Panc1 (cell line): ENCODE measurements around the gene ASB16. TPM values are rescaled to one million over a fixed set of nuclear protein-coding genes. Genes with fewer than 3 reads are reported as not detected.
A peak's percentile ranks its signal among the peaks of the same experiment; 100 is the strongest.

Experiments used
- ATAC-seq: fragments of 200-7000 bp; cut with Tn5 transposase; 2 replicates; pipeline ENCODE4 v1.9.1; 2020; ENCODE audit warnings: mild to moderate bottlenecking, moderate library complexity
- BruUV-seq: library from RNA; stranded (reverse); fragments of 400-500 nt; replicated peaks from 2 replicates; lab custom pipeline; 2021; lab: Mats Ljungman, UMichigan
- CTCF ChIA-PET: fragments of 300-600 bp; sonication (Branson Sonifier 250); formaldehyde crosslinking; loops from one replicate; lab custom pipeline; 2022; ENCODE audit warnings: antibody characterized with exemption; lab: Charles Lee
- POLR2A ChIA-PET: fragments of 300-600 bp; sonication (Branson Sonifier 250); formaldehyde crosslinking; loops from one replicate; lab custom pipeline; 2022; ENCODE audit warnings: antibody characterized with exemption; lab: Charles Lee
- DNase-seq: peaks from one replicate; pipeline ENCODE4 v3.0.0-alpha.2; 2010; ENCODE audit warnings: low read depth, low spot score
- H3K27ac ChIP-seq: 2 replicates; pipeline ENCODE4 v1.5.1; 2011; ENCODE audit warnings: mild to moderate bottlenecking, low read length, inconsistent platforms
- H3K27me3 ChIP-seq: fragments of 200-500 bp; sonication (Bioruptor generic); 2 replicates; pipeline ENCODE4 v1.6.0; 2014; ENCODE audit warnings: low read length, inconsistent platforms; ENCODE audit not compliant: control insufficient read depth, insufficient read depth
- H3K36me3 ChIP-seq: fragments of 200-500 bp; sonication (Bioruptor generic); 2 replicates; pipeline ENCODE4 v1.5.1; 2014; ENCODE audit warnings: inconsistent platforms, mild to moderate bottlenecking, low read length, moderate library complexity; ENCODE audit not compliant: control insufficient read depth, insufficient read depth
- H3K4me1 ChIP-seq: 2 replicates; pipeline ENCODE4 v1.5.1; 2011; ENCODE audit warnings: inconsistent platforms, mild to moderate bottlenecking, low read length, moderate library complexity; ENCODE audit not compliant: control insufficient read depth, insufficient read depth
- H3K4me3 ChIP-seq, 2 experiments: 2 replicates each; pipeline ENCODE4 v1.5.1; 2011 to 2012; ENCODE audit warnings: low read depth in 2 of 2, low read length in 2 of 2, mild to moderate bottlenecking in 2 of 2, inconsistent platforms in 1 of 2, moderate library complexity in 1 of 2
- H3K9me3 ChIP-seq: fragments of 200-500 bp; sonication (Bioruptor generic); 2 replicates; pipeline ENCODE4 v1.5.1; 2014; ENCODE audit warnings: low read depth, mild to moderate bottlenecking, inconsistent platforms, low read length, moderate library complexity; ENCODE audit not compliant: control insufficient read depth, insufficient read depth
- POLR2AphosphoS5 ChIP-seq: IDR thresholded peaks from 2 replicates; pipeline ENCODE4 v1.6.1; 2012; ENCODE audit warnings: mild to moderate bottlenecking, low read depth, low read length, moderate library complexity
- SIN3A ChIP-seq: IDR thresholded peaks from 2 replicates; pipeline ENCODE4 v1.6.1; 2012; ENCODE audit warnings: low read depth, mild to moderate bottlenecking, low read length, moderate library complexity, borderline replicate concordance; ENCODE audit not compliant: insufficient read depth
- TCF7L2 ChIP-seq: IDR thresholded peaks from 2 replicates; pipeline ENCODE4 v1.6.1; 2011; ENCODE audit warnings: mild to moderate bottlenecking, low read depth, low read length, inconsistent platforms
- in situ Hi-C: cut with HindIII; loops from 2 replicates; pipeline ENCODE4 v1.10.0; 2016; ENCODE audit warnings: low sequenced_read_pairs, low pct_unique_long_range_greater_than_20kb
- intact Hi-C: fragments of 100-400 bp; cut with micrococcal nuclease; formaldehyde crosslinking; loops from one replicate; pipeline ENCODE4 v1.10.0; 2022; ENCODE audit not compliant: unreplicated experiment
- total RNA-seq: library from RNA; stranded (reverse); gene quantifications from one replicate; pipeline ENCODE4 v1.2.1, GENCODE V29; 2021; ENCODE audit not compliant: unreplicated experiment
- TF ChIP-seq, protein P1 (sequence below): fragments of 450-650 bp; IDR thresholded peaks from 2 replicates; pipeline ENCODE4 v1.5.1; 2017; ENCODE audit warnings: mild to moderate bottlenecking
- TF ChIP-seq, protein P2 (sequence below), 2 experiments: IDR thresholded peaks; 2 replicates each; pipeline ENCODE4 v1.6.1; 2011 to 2012; ENCODE audit warnings: low read depth in 2 of 2, control low read depth in 1 of 2, low read length in 1 of 2, mild to moderate bottlenecking in 1 of 2, moderate library complexity in 1 of 2; ENCODE audit not compliant: insufficient read depth in 1 of 2

ASB16 gene
- total RNA-seq, 1 experiment from 2014 or later: not detected

DNA sequence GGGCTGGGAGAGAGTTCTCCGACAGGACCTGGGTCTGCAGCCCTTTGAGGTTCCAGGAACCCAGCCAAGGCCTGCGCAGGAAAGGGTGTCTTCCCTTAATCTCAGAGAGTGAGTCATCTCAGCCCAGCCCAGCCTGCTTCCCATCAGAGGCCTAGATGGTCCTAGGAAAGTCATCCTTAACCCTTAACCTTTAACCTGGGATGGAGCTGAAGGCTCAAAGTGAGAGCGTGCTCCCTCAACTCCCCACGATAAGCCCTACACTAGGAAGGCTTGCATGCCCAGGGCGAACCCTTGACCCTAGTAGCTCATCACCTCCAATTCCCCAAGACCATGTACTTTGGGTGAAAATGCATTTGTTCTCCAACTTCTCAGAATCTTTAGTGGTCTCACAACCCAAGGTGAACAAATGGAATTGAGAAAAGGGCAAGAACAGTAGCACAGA lies 34.0 kb downstream of the ASB16 start:
- intact Hi-C loops (no loop called here), in situ Hi-C loops (no loop called here)
- DNase-seq (no peak), ATAC-seq (no peak)
- CTCF ChIA-PET: no interaction called here
- Histone ChIP-seq H3K27me3 (no peaks in the 10 kb centered on the region), H3K36me3 (no peaks in the 10 kb centered on the region), H3K4me1 (peaks cover 14% of the 10 kb centered on the region), H3K4me3 (no peak overlapping the region), H3K9me3 (no peaks in the 10 kb centered on the region), H3K27ac (no peak overlapping the region)
- BruUV-seq: no TSS peak
- no peak for TF ChIP-seq POLR2AphosphoS5
- TF ChIP-seq, protein P1, sequence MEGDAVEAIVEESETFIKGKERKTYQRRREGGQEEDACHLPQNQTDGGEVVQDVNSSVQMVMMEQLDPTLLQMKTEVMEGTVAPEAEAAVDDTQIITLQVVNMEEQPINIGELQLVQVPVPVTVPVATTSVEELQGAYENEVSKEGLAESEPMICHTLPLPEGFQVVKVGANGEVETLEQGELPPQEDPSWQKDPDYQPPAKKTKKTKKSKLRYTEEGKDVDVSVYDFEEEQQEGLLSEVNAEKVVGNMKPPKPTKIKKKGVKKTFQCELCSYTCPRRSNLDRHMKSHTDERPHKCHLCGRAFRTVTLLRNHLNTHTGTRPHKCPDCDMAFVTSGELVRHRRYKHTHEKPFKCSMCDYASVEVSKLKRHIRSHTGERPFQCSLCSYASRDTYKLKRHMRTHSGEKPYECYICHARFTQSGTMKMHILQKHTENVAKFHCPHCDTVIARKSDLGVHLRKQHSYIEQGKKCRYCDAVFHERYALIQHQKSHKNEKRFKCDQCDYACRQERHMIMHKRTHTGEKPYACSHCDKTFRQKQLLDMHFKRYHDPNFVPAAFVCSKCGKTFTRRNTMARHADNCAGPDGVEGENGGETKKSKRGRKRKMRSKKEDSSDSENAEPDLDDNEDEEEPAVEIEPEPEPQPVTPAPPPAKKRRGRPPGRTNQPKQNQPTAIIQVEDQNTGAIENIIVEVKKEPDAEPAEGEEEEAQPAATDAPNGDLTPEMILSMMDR: no peak
- TF ChIP-seq, protein P2, sequence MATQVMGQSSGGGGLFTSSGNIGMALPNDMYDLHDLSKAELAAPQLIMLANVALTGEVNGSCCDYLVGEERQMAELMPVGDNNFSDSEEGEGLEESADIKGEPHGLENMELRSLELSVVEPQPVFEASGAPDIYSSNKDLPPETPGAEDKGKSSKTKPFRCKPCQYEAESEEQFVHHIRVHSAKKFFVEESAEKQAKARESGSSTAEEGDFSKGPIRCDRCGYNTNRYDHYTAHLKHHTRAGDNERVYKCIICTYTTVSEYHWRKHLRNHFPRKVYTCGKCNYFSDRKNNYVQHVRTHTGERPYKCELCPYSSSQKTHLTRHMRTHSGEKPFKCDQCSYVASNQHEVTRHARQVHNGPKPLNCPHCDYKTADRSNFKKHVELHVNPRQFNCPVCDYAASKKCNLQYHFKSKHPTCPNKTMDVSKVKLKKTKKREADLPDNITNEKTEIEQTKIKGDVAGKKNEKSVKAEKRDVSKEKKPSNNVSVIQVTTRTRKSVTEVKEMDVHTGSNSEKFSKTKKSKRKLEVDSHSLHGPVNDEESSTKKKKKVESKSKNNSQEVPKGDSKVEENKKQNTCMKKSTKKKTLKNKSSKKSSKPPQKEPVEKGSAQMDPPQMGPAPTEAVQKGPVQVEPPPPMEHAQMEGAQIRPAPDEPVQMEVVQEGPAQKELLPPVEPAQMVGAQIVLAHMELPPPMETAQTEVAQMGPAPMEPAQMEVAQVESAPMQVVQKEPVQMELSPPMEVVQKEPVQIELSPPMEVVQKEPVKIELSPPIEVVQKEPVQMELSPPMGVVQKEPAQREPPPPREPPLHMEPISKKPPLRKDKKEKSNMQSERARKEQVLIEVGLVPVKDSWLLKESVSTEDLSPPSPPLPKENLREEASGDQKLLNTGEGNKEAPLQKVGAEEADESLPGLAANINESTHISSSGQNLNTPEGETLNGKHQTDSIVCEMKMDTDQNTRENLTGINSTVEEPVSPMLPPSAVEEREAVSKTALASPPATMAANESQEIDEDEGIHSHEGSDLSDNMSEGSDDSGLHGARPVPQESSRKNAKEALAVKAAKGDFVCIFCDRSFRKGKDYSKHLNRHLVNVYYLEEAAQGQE (IDR thresholded peaks at IDR 0.05; ENCODE audit: insufficient read depth in 1 of 2, low read depth in 2 of 2, low read length in 1 of 2): no peak
- TF ChIP-seq SIN3A: no peak
- TF ChIP-seq TCF7L2: no peak
- POLR2A ChIA-PET: no interaction called here

DNA sequence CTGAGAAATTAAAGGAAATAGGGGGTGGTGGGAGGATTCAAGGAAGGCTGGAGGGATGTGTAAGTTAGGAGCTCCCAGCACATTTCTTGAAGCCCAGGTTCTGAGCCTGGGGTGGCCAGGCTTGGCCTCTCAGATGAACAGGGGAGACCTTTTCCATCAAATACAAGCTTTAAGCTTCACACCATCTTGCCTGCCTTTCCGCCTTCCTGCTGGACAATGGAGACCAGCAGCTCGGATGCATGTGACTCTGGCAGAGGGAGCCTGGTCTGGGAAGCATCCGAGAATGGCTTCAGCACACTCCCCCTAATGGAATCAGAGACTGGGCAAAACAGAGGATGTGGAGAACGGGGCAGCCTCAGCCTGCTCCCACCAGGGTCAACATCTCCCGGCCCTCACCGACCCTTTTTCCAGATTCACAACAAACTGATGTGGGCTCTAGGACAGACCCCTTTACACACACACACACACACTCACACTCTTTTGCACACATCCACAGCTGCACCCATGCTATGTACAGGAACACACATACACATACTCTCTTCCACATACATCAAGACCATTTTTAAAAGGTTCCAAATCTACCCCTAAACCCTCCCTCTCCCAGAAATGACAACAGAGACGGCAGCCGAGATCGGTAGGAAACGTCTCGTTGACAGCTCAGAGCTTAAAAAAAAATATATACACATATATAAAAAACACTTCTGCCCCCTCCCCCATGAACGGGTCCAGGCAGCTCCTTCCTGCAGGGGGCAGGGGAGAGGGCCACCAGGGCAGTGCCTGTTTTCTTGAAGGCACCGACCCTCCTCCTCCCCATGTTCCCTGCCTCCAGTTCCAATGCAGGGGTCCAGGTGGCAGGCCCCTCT lies 35.7 kb downstream of the ASB16 start:
- intact Hi-C loops: no loop called here
- in situ Hi-C loops: no loop called here
- peaks cover 17% of the 10 kb centered on the region for H3K4me1 ChIP-seq

More for the DNA sequence above, 35.7 kb downstream of the ASB16 start:
- CTCF ChIA-PET: interaction anchor here (0.5 to 0.6 kb wide), 2 partner anchors 100 to 531 kb away, joined by 3 to 4 read pairs; no protein-coding TSS in a partner anchor
- ATAC-seq (no peak), DNase-seq (no peak)
- no peak overlapping the region for H3K27ac ChIP-seq
- no peaks in the 10 kb centered on the region for H3K9me3 ChIP-seq
- no TSS peak for BruUV-seq
- no peaks in the 10 kb centered on the region for H3K27me3 ChIP-seq
- TF ChIP-seq POLR2AphosphoS5 (no peak), SIN3A (no peak), TCF7L2 (no peak)
- TF ChIP-seq, protein P1: peak; percentile 39
- TF ChIP-seq, protein P2 (IDR thresholded peaks at IDR 0.05; ENCODE audit: insufficient read depth in 1 of 2, low read depth in 2 of 2, low read length in 1 of 2): no peak
- POLR2A ChIA-PET: interaction anchor here (0.5 kb wide), 1 partner anchor 141 kb away, joined by 3 read pairs; no protein-coding TSS in a partner anchor
- H3K4me3 ChIP-seq: no peak overlapping the region
- H3K36me3 ChIP-seq: 0 out of 2 replicates have a peak, but pooled peaks cover 2% of the 10 kb centered on the region
